HL-60 (cell line): ENCODE measurements around the gene APC2.
A peak's percentile ranks its signal among the peaks of the same experiment; 100 is the strongest.
"Not testable (repeated sequence)": the region's sequence is repeated elsewhere in the genome, so short reads cannot be mapped to it uniquely, and the experiment has no call there.

Experiments used
- DNase-seq, 2 experiments: peaks; one replicate each; pipeline ENCODE4 v3.0.0-alpha.2; 2010 to 2020; ENCODE audit warnings: low read depth in 1 of 2, low spot score in 1 of 2
- H3K27ac ChIP-seq: fragments of 250-450 bp; sonication (Bioruptor Pico); replicated peaks from 2 replicates; pipeline ENCODE4 v1.5.1; 2020; ENCODE audit warnings: mild to moderate bottlenecking, moderate library complexity
- H3K27me3 ChIP-seq: fragments of 250-450 bp; sonication (Bioruptor Pico); 2 replicates; pipeline ENCODE4 v1.5.1; 2021; ENCODE audit warnings: mild to moderate bottlenecking, moderate library complexity; ENCODE audit not compliant: insufficient read depth, poor library complexity, severe bottlenecking
- H3K4me3 ChIP-seq: replicated peaks from 2 replicates; pipeline ENCODE4 v1.5.1; 2011; ENCODE audit warnings: mild to moderate bottlenecking, control low read depth, low read length; ENCODE audit not compliant: insufficient read depth
- GABPA ChIP-seq: IDR thresholded peaks from 2 replicates; pipeline ENCODE4 v1.6.1; 2012; ENCODE audit warnings: low read depth
- POLR2AphosphoS5 ChIP-seq: IDR thresholded peaks from 2 replicates; pipeline ENCODE4 v1.6.1; 2012; ENCODE audit warnings: low read depth
- SPI1 ChIP-seq: IDR thresholded peaks from 2 replicates; pipeline ENCODE4 v1.6.1; 2012; ENCODE audit warnings: low read depth, mild to moderate bottlenecking, borderline replicate concordance
- TF ChIP-seq, protein P1 (sequence below): IDR thresholded peaks from 2 replicates; pipeline ENCODE4 v1.6.1; 2012; ENCODE audit warnings: low read depth; ENCODE audit not compliant: insufficient replicate concordance
- TF ChIP-seq, protein P2 (sequence below): IDR thresholded peaks from one replicate; pipeline ENCODE4 v1.5.1; 2011; ENCODE audit warnings: low read length, control low read depth, inconsistent platforms; ENCODE audit not compliant: insufficient read depth

Gene APC2

DNA sequence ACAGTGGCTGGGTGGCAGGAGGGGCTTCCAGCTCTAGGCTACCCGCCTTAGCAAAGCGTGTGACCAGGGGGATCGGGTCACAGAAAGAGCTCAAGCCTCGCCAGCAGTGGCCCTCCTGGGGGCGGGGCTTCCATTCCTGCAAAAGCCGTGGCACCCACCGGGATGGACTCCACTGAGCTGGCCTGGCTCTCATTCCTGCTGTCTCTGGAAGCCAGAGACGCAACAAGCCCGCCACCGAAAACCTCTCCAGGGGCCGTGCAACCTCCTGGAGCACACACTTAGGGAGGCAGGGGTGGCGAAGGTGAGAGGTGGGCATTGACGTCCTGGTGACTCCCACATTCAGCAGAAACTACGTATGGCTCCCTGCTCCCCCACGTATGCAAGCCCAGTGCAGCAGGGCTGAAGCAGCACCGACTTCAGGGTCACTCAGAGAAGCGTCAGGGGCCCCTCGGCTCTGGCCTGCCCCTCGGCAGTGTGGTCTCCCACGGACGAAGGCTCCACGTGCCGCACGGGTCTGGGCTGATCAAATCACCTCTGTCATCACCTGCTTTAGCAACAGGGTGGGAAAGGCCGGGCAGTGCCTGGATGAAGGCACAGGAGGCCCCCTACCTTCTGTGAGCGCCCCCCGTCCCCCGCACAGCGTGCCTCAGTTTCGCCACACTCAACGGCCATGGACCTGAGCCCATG lies 26.0 kb downstream of the APC2 start:
- TF ChIP-seq, protein P1, sequence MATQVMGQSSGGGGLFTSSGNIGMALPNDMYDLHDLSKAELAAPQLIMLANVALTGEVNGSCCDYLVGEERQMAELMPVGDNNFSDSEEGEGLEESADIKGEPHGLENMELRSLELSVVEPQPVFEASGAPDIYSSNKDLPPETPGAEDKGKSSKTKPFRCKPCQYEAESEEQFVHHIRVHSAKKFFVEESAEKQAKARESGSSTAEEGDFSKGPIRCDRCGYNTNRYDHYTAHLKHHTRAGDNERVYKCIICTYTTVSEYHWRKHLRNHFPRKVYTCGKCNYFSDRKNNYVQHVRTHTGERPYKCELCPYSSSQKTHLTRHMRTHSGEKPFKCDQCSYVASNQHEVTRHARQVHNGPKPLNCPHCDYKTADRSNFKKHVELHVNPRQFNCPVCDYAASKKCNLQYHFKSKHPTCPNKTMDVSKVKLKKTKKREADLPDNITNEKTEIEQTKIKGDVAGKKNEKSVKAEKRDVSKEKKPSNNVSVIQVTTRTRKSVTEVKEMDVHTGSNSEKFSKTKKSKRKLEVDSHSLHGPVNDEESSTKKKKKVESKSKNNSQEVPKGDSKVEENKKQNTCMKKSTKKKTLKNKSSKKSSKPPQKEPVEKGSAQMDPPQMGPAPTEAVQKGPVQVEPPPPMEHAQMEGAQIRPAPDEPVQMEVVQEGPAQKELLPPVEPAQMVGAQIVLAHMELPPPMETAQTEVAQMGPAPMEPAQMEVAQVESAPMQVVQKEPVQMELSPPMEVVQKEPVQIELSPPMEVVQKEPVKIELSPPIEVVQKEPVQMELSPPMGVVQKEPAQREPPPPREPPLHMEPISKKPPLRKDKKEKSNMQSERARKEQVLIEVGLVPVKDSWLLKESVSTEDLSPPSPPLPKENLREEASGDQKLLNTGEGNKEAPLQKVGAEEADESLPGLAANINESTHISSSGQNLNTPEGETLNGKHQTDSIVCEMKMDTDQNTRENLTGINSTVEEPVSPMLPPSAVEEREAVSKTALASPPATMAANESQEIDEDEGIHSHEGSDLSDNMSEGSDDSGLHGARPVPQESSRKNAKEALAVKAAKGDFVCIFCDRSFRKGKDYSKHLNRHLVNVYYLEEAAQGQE, result no peak
- TF ChIP-seq GABPA (no peak), SPI1 (no peak), POLR2AphosphoS5 (no peak)
- TF ChIP-seq, protein P2, sequence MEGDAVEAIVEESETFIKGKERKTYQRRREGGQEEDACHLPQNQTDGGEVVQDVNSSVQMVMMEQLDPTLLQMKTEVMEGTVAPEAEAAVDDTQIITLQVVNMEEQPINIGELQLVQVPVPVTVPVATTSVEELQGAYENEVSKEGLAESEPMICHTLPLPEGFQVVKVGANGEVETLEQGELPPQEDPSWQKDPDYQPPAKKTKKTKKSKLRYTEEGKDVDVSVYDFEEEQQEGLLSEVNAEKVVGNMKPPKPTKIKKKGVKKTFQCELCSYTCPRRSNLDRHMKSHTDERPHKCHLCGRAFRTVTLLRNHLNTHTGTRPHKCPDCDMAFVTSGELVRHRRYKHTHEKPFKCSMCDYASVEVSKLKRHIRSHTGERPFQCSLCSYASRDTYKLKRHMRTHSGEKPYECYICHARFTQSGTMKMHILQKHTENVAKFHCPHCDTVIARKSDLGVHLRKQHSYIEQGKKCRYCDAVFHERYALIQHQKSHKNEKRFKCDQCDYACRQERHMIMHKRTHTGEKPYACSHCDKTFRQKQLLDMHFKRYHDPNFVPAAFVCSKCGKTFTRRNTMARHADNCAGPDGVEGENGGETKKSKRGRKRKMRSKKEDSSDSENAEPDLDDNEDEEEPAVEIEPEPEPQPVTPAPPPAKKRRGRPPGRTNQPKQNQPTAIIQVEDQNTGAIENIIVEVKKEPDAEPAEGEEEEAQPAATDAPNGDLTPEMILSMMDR, result no peak
- no peak for DNase-seq
- Histone ChIP-seq H3K27me3 (peaks cover 15% of the 10 kb centered on the region), H3K27ac (no peak overlapping the region), H3K4me3 (no peak overlapping the region)

DNA sequence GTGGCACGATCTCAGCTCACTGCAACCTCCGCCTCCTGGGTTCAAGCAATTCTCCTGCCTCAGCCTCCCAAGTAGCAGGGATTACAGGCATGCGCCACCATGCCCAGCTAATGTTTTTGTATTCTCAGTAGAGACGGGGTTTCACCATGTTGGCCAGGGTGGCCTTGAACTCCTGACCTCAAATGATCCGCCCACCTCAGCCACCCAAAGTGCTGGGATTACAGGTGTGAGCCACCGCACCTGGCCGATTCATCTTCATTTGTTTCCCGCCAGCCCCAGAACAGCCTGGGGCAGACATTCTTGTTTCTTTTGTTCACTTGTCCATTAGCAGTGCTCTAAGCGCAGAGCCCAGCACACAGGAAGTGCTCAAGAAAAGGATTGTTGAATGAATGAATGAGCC lies 27.1 kb downstream of the APC2 start:
- DNase-seq, H3K27me3 ChIP-seq, H3K4me3 ChIP-seq, H3K27ac ChIP-seq: not testable (repeated sequence)

DNA sequence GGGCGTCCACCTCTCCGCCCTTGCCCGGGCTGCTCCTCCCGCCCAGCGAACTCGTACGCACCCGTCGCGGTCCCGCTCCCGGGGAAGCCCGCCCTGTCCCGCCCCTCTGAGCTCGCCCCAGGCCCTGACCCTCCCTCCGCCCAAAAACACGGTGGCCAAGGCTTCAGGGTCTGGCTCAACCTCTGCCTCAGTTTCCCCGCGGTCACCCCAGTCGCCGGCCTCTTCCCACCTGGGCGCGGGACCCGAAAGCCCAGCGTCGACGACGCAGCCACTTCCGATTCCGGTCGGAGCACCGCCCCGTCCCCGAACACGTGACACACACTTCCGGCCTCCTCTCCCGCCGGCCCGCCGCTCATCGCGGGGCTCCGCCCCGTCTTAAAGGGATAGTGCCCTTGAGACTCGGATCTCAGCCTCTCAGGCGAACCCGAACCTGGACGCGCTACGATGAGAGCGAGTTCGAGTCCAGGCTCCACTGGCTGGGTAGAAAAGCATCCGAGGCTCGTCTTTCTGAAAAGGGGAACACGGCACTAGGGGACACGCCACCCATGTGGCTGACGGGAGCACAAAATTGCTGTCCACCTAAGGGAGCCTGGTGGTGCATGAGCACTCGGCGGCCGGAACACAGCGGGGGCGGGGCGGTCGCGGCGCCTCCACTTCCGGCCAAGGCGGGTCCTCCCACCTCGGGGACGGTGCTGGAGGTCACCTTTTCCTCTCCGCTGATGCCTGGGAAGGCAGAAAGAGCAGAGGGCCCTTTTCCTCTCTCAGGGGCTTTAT lies 29.2 kb downstream of the APC2 start, which contains the start of gene C19orf25:
Gene C19orf25 (minus strand): TSS at position 282 of the 774 bp plus-strand sequence. CDS start 312 bp downstream, outside the sequence.
- Histone ChIP-seq H3K27ac (peak within 1 kb of the TSS; percentile 81), H3K27me3 (no peaks in the 10 kb centered on the region), H3K4me3 (peak within 1 kb of the TSS; percentile 99)
- TF ChIP-seq, protein P2, result no peak
- TF ChIP-seq SPI1, result peak; percentile 20; the same call in 1 of the 2 replicates
- peak; percentile 78; the same call in 1 of the 2 replicates for TF ChIP-seq POLR2AphosphoS5
- peak; percentile 78 for TF ChIP-seq GABPA
- TF ChIP-seq, protein P1, result peak; percentile 33
- peak; percentile 92 to 96 for DNase-seq

DNA sequence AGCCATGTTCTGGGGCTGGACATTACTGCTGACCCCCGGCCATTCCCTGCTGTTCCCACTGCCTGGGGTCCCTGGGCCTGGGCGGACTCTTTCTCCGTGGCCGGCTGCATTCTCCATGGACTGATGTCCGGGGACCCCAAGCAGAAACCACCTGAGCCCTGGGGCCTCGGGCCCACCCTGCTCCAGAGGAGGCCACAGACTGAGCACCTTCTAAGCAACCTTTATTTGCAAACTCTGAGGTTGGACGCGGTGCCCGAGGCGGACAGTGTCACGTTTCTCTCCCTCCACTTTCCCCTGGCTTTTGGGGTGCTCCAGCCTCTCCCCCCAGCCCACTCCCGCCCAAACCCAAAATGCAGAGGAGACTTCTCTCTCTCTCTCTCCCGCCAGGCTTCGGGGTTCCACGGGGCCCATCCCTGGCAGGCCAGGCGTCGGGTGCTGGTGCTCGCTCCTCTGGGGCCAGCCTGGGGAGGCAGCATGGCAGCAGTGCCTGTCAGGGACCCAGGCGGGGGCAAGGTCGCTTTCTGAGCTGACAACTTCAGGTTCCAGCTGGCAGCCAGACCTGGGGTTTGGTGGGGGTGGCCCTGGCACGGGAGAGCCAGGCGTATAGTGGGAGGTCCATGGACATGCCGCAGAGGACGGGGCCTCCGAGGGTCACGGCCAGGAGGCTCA lies 31.4 kb downstream of the APC2 start:
- H3K4me3 ChIP-seq, result no peak overlapping the region
- no peak for TF ChIP-seq SPI1
- TF ChIP-seq, protein P1, result no peak
- TF ChIP-seq, protein P2, result no peak
- TF ChIP-seq GABPA, result no peak
- no peak for TF ChIP-seq POLR2AphosphoS5
- H3K27me3 ChIP-seq, result no peaks in the 10 kb centered on the region
- H3K27ac ChIP-seq, result no peak overlapping the region
- DNase-seq, result no peak
